OCI-LY7 (cell line): Measurements from ENCODE around the gene RFC5.

Experiments
- EZH2phosphoT487 ChIP-seq: fragments of 200-600 bp; sonication (generic); IDR thresholded peaks from 2 replicates; pipeline ENCODE4 v1.6.1; 2018; ENCODE audit warnings: low read depth, borderline replicate concordance, mild to moderate bottlenecking, mixed run types, antibody characterized with exemption, low read length, moderate library complexity, mixed read lengths
- TF ChIP-seq, protein P1 (sequence below): fragments of 200-600 bp; sonication (generic); conservative IDR thresholded peaks from 2 replicates; pipeline ENCODE4 v1.5.1; 2014; ENCODE audit warnings: mild to moderate bottlenecking, antibody characterized with exemption, low read length, moderate library complexity, mixed read lengths

DNA sequence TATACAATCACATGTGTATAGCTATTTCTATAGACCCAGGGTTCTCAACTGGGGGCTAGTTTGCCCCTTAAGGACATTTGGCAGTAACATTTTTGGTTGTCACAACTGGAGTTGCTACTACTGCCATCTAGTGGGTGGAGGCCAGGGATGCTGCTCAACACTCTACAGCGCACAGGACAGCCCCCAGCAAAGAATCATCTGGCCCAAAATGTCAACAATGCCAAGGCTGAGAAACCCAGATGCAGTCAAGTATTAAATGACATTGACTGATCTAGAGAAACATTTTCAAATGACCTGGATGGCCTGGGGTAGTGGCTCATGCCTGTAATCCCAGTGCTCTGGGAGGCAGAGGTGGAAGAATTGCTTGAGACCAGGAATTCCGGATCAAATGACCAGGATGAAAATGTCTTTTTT, 38.6 kb downstream of the RFC5 start:
- TF ChIP-seq, protein P1, sequence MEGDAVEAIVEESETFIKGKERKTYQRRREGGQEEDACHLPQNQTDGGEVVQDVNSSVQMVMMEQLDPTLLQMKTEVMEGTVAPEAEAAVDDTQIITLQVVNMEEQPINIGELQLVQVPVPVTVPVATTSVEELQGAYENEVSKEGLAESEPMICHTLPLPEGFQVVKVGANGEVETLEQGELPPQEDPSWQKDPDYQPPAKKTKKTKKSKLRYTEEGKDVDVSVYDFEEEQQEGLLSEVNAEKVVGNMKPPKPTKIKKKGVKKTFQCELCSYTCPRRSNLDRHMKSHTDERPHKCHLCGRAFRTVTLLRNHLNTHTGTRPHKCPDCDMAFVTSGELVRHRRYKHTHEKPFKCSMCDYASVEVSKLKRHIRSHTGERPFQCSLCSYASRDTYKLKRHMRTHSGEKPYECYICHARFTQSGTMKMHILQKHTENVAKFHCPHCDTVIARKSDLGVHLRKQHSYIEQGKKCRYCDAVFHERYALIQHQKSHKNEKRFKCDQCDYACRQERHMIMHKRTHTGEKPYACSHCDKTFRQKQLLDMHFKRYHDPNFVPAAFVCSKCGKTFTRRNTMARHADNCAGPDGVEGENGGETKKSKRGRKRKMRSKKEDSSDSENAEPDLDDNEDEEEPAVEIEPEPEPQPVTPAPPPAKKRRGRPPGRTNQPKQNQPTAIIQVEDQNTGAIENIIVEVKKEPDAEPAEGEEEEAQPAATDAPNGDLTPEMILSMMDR: peak; percentile 90
- TF ChIP-seq EZH2phosphoT487: no peak
